Upper lobe of left lung (tissue), 6 donors: ENCODE measurements around the gene GALR1. TPM values are rescaled to one million over a fixed set of nuclear protein-coding genes. Genes with fewer than 3 reads are reported as not detected.

Experiments used
- ATAC-seq, 2 donors: fragments of 200-7000 bp; cut with Tn5 transposase; one replicate each; pipeline ENCODE4 v1.9.1; 2022; ENCODE audit warnings: mild to moderate bottlenecking in 2 of 2, moderate library complexity in 2 of 2; ENCODE audit not compliant: low FRiP score in 2 of 2
- DNase-seq, 2 donors: peaks; one replicate each; pipeline ENCODE4 v3.0.0-alpha.2; 2019 to 2020
- H3K27ac ChIP-seq, 4 donors: fragments of 200-600 bp; sonication (generic); one replicate each; pipeline ENCODE4 v1.5.1; 2016 to 2019
- H3K27me3 ChIP-seq, 4 donors: fragments of 200-600 bp; sonication (generic); one replicate each; pipeline ENCODE4 v1.5.1; 2017 to 2019
- H3K36me3 ChIP-seq, 4 donors: fragments of 200-600 bp; sonication (generic); one replicate each; pipeline ENCODE4 v1.5.1; 2016 to 2019
- H3K4me1 ChIP-seq, 4 donors: fragments of 200-600 bp; sonication (generic); one replicate each; pipeline ENCODE4 v1.5.1; 2018 to 2019
- H3K4me3 ChIP-seq, 4 donors: fragments of 200-600 bp; sonication (generic); one replicate each; pipeline ENCODE4 v1.5.1; 2017 to 2019; ENCODE audit warnings: mild to moderate bottlenecking in 2 of 4, moderate library complexity in 1 of 4
- H3K9me3 ChIP-seq, 4 donors: fragments of 200-600 bp; sonication (generic); one replicate each; pipeline ENCODE4 v1.5.1; 2018 to 2019
- EP300 ChIP-seq, 4 donors: sonication (generic); formaldehyde crosslinking; IDR thresholded peaks; one replicate each; pipeline ENCODE4 v1.5.1; 2017; ENCODE audit warnings: antibody characterized with exemption in 4 of 4, control low read depth in 2 of 4
- POLR2A ChIP-seq, 4 donors: fragments of 450-650 bp; IDR thresholded peaks; one replicate each; pipeline ENCODE4 v1.5.1; 2016 to 2017; ENCODE audit warnings: antibody characterized with exemption in 4 of 4, mild to moderate bottlenecking in 2 of 4
- POLR2AphosphoS5 ChIP-seq, 2 donors: sonication (generic); formaldehyde crosslinking; IDR thresholded peaks; one replicate each; pipeline ENCODE4 v1.5.1; 2017; ENCODE audit warnings: antibody characterized with exemption in 2 of 2
- WGBS, 2 donors: methylation state at CpG; one replicate each; pipeline ENCODE4 v1.1.5; 2017 to 2018; 5-methylcytosine and 5-hydroxymethylcytosine counted together
- total RNA-seq, 6 donors: library from RNA; depleted of rRNA in 4 of 6; stranded (reverse); fragments of >200 nt in 4 of 6; gene quantifications; one replicate each; pipeline versions ENCODE4 v1.1.0 to v1.2.1, GENCODE V29; 2016 to 2021
- TF ChIP-seq, protein P1 (sequence below), 6 experiments: fragments of 450-650 bp in 4 of 6; fragments of 200-600 bp in 2 of 6; sonication (generic) in 2 of 6; IDR thresholded peaks; one replicate each; pipeline ENCODE4 v1.5.1; 2016 to 2019; ENCODE audit warnings: antibody characterized with exemption in 6 of 6
- donor health status: DM: no; HTN: no; CAD: no; lungs with moderate emphysema.
- donor health status: DM: no; HTN: yes; CAD: no; lungs with severe emphysema.

Gene GALR1
- total RNA-seq, 6 donors from 2014 or later, result not detected

DNA sequence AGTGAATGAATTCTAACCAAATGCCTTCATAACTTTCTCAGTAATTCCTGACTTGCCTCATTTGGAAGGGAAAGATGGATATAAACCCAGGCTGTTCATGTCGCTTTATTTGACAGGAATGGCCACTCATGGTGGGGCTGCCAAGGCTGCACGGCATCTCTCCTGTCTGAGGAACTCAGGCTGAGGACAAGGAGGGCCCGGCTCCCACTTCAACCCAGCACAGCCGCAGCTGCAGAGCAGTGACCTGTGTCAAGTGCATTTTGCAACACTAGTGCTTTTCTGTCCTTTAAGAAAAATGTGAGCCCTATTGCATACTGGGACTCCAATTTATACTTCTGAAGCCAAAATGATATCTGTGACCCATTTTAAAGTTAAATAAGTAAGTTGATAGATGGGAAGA lies 45.8 kb upstream of the GALR1 start:
- ATAC-seq, result peak in 1 of 2 donors; percentile 27
- Histone ChIP-seq H3K36me3 (no peaks in the 10 kb centered on the region), H3K4me1 (peaks cover 10 to 19% (median 13%) of the 10 kb centered on the region in 4 donors), H3K27ac (no peak overlapping the region), H3K9me3 (no peaks in the 10 kb centered on the region), H3K4me3 (no peak overlapping the region), H3K27me3 (no peaks in the 10 kb centered on the region)
- DNase-seq, result peak in 1 of 2 donors; percentile 56
- TF ChIP-seq EP300 (IDR thresholded peaks at IDR 0.05), result no peak
- TF ChIP-seq, protein P1, sequence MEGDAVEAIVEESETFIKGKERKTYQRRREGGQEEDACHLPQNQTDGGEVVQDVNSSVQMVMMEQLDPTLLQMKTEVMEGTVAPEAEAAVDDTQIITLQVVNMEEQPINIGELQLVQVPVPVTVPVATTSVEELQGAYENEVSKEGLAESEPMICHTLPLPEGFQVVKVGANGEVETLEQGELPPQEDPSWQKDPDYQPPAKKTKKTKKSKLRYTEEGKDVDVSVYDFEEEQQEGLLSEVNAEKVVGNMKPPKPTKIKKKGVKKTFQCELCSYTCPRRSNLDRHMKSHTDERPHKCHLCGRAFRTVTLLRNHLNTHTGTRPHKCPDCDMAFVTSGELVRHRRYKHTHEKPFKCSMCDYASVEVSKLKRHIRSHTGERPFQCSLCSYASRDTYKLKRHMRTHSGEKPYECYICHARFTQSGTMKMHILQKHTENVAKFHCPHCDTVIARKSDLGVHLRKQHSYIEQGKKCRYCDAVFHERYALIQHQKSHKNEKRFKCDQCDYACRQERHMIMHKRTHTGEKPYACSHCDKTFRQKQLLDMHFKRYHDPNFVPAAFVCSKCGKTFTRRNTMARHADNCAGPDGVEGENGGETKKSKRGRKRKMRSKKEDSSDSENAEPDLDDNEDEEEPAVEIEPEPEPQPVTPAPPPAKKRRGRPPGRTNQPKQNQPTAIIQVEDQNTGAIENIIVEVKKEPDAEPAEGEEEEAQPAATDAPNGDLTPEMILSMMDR (IDR thresholded peaks at IDR 0.05), result no peak
- no peak for TF ChIP-seq POLR2AphosphoS5 (IDR thresholded peaks at IDR 0.05)
- no peak for TF ChIP-seq POLR2A (IDR thresholded peaks at IDR 0.05)
- 47 to 60% methylated on average over 4 of the region's 4 CpGs for WGBS, 2 donors

DNA sequence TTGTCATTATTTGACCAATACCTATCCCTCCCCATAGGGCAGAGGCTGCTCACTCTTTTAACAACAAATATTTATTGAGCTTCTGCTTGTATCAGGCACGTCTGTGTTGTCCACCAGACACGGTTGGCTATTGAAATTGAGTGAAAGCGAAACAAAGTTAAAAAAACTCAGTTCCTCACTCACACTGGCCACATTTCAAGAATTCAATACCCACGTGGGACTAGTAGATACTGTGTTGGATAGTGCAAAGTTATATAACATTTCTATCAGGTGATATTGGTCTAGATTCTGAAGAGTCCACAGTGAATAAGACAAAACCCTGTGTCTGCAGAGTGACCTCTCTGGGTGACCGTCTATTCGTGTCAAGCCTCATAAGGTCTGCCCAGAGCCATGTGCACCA lies 43.9 kb upstream of the GALR1 start:
- no peak overlapping the region for H3K27ac ChIP-seq

DNA sequence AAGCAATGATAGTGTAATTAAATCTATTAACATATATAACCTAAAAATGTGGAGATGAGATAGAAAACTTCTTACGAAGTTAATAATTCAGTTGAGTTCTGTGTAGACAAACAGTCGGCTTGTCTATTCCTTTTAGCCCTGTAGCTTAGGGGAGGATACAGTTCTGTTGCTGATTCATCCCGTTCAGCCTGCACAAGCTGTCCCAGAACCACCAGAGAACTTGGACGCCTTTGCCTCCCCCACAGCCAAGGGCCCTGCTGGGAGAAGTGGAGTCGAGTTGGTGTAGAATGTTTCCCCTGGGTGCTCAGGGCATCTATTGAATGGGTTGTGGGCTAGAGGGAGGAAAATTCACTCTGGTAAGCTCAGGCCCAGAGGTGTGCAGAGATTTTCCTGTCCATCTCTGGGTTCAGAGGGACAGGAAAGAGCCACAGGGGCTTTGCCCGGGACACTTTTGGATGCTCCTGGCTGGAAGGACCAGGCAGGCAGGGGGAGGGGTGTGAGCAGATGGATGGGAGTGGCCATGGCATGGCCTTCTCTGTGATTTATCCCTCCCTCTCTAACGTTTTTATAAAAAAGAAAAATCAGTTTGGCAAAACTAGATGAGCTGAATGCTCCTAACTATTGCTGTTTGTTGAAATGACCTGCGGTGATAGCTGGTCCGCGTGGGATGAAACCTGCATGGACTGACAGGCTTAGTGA lies 42.8 kb upstream of the GALR1 start:
- Histone ChIP-seq H3K36me3 (no peaks in the 10 kb centered on the region), H3K27me3 (no peaks in the 10 kb centered on the region), H3K27ac (peak overlapping the region in 2 of 4 donors; percentile 37 to 72), H3K4me3 (no peak overlapping the region), H3K4me1 (peaks cover 21 to 39% (median 26%) of the 10 kb centered on the region in 4 donors), H3K9me3 (no peaks in the 10 kb centered on the region)
- DNase-seq, result no peak
- 74 to 80% methylated on average over 10 of the region's 10 CpGs for WGBS, 2 donors
- TF ChIP-seq EP300 (IDR thresholded peaks at IDR 0.05) (no peak), POLR2A (IDR thresholded peaks at IDR 0.05) (no peak), POLR2AphosphoS5 (IDR thresholded peaks at IDR 0.05) (no peak)
- TF ChIP-seq, protein P1 (IDR thresholded peaks at IDR 0.05), result no peak
- peak in 1 of 2 donors; percentile 88 for ATAC-seq

More for the DNA sequence above, 43.9 kb upstream of the GALR1 start:
- TF ChIP-seq, protein P1 (IDR thresholded peaks at IDR 0.05), result no peak
- no peak for TF ChIP-seq POLR2AphosphoS5 (IDR thresholded peaks at IDR 0.05)
- no peak for TF ChIP-seq POLR2A (IDR thresholded peaks at IDR 0.05)
- TF ChIP-seq EP300 (IDR thresholded peaks at IDR 0.05), result no peak
- ATAC-seq (no peak), DNase-seq (no peak)
- no peaks in the 10 kb centered on the region for H3K36me3 ChIP-seq
- peaks cover 18 to 33% (median 19%) of the 10 kb centered on the region in 4 donors for H3K4me1 ChIP-seq
- WGBS, 2 donors, result 70 to 73% methylated on average over 6 of the region's 6 CpGs
- H3K4me3 ChIP-seq, result no peak overlapping the region
- no peaks in the 10 kb centered on the region for H3K9me3 ChIP-seq
- no peaks in the 10 kb centered on the region for H3K27me3 ChIP-seq

DNA sequence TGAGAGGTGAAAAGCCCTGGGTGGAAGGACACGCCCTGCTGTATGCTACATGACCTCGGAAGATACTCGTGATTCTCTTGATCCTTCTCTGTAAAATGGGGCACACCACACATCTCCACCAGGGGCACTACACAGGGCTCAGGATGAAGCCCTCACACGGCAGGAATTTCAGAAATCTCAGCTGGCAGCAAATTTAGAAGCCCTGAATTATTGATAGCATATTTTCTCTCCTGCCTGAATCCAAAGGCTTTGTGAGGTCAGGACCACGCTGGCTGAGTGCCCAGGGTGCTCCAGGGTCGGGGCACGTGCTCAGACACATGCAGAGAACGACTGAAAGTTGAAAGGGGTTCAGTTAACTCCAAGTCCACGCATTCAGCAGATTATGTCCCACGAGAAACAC lies 42.1 kb upstream of the GALR1 start:
- no peaks in the 10 kb centered on the region for H3K36me3 ChIP-seq
- TF ChIP-seq, protein P1 (IDR thresholded peaks at IDR 0.05), result peak; percentile 38 to 64 (median 50)
- TF ChIP-seq EP300 (IDR thresholded peaks at IDR 0.05), result no peak
- ATAC-seq (peak; percentile 74 to 84), DNase-seq (peak; percentile 63 to 84)
- 22 to 33% methylated on average over 10 of the region's 10 CpGs for WGBS, 2 donors
- H3K4me1 ChIP-seq, result peaks cover 21 to 42% (median 26%) of the 10 kb centered on the region in 4 donors
- no peak overlapping the region for H3K4me3 ChIP-seq
- no peaks in the 10 kb centered on the region for H3K9me3 ChIP-seq
- H3K27ac ChIP-seq, result peak overlapping the region in 3 of 4 donors; percentile 11 to 72 (median 44)
- no peaks in the 10 kb centered on the region for H3K27me3 ChIP-seq

DNA sequence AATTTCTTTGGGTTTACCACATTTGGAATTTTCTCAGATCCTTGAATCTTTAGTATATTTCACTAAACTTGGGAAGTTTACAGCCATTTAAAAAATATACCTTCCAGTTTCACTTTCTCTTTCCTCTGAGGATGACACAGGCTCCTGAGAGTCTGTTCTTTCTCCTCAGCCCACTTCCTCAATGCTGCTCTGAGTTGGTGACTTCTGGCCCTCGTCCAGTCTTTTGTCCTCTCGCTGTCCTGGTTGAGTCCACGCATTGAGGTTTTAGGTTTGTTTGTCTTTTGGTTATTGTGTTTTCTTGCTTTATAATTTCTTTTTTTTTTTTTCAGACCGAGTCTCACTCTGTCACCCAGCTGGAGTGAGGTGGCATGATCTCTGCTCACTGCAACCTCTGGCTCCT lies 40.7 kb upstream of the GALR1 start:
- peak in 1 of 2 donors; percentile 43 for TF ChIP-seq POLR2AphosphoS5 (IDR thresholded peaks at IDR 0.05)
- TF ChIP-seq POLR2A (IDR thresholded peaks at IDR 0.05), result no peak
- no peaks in the 10 kb centered on the region for H3K36me3 ChIP-seq
- DNase-seq, result peak in 1 of 2 donors; percentile 72
- H3K27me3 ChIP-seq, result no peaks in the 10 kb centered on the region
- peak overlapping the region; percentile 28 to 72 (median 36) for H3K27ac ChIP-seq
- H3K9me3 ChIP-seq, result no peaks in the 10 kb centered on the region
- H3K4me1 ChIP-seq, result peaks cover 21 to 42% (median 26%) of the 10 kb centered on the region in 4 donors
- 29 to 37% methylated on average over 4 of the region's 4 CpGs for WGBS, 2 donors
- ATAC-seq, result peak in 1 of 2 donors; percentile 64
- H3K4me3 ChIP-seq, result peak overlapping the region in 1 of 4 donors; percentile 8
